HT1080 (cell line): ENCODE measurements around the gene LRMDA. TPM values are rescaled to one million over a fixed set of nuclear protein-coding genes. Genes with fewer than 3 reads are reported as not detected.

ENCODE experiments used
- DNase-seq: peaks from one replicate; pipeline ENCODE4 v3.0.0-alpha.2; 2015; ENCODE audit warnings: low read depth
- total RNA-seq: library from RNA; depleted of rRNA; stranded (reverse); fragments of >200 nt; shearing (Covaris generic); gene quantifications from 2 replicates; pipeline ENCODE4 v1.2.3, GENCODE V29; 2014

The LRMDA gene
- total RNA-seq, 1 experiment from 2014 or later, result not detected

DNA sequence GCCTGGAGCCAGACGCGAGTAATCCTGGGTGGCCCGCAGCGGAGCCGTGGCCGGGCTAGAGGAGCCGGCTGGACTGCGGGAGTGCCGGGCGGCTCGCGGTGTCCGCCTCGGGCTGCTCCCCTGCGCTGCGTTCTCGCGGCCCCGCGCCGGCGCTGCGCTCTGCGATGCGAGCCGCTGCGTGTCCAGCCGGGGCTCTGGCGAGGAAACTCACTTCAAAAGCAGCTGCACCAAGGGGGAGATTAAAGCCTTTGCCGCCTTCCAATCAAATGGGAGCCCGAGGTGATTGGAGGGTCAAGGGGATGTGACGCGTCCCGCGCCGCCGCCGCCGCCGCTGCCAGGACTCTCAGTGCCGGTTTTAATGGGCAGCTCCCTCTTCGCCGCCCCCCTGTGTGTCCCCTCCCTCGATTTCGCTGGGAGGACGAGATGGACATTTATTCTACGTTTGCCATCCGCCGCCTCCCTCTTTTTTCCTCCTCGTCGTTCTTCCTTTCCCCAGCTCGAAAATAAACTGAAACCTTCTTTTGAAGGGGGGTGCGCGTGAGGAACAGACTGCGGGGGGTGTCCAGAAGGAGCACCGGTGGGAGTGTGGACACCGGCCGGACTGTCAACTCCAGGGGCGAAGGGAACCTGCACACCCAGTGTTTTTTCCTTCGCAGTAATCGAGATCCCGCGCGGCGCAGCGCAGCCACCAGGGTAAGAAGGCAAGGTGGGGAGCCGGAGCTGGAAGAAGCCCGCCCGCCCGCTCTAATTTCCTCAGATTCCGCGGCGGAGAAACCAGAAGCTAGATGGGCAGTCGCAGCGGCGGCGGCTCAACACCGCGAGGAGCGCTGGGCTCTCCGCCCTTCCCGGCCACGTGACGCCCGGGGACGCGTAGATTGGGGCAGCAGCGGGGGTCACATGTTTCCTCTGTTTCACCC lies 29.6 kb upstream of the LRMDA start, which contains the start of gene ZNF503:
ZNF503 (minus strand) TSS at position 196 of the 917 bp plus-strand sequence. CDS start 345 bp downstream, outside the sequence.
- DNase-seq, result peak; percentile 97

DNA sequence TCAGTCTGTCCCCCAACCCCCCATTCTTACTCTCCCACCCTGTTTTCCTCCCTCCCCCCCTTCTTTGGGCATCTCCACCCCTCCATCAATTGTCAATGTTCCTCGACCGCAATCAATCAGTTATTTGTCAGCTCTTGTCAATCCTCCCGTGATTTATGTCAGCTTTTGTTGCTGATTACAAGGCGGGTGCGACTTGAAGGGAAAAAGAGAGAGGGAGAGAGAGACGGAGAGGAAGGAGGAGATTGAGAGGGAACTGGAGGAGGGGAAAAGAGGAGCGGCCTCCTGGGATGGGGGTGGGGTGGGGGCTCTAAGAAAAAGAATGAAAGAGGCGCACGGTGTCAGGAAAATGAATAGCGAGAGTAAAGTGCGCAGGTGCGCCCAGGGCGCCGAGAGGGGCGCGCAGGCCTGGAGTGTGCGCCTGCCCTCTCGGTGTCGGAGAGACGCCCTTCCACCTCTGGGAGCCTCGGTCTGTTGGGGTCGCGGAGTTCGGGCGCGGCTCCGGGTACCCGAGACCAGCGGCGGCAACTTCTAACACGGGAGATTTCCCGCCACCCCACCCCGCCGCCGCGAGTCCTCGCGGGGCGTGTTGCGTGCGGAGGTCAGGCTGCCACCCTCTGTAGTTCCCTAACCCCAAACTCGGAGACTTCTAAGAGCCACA lies 28.8 kb upstream of the LRMDA start:
- peak; percentile 32 for DNase-seq

DNA sequence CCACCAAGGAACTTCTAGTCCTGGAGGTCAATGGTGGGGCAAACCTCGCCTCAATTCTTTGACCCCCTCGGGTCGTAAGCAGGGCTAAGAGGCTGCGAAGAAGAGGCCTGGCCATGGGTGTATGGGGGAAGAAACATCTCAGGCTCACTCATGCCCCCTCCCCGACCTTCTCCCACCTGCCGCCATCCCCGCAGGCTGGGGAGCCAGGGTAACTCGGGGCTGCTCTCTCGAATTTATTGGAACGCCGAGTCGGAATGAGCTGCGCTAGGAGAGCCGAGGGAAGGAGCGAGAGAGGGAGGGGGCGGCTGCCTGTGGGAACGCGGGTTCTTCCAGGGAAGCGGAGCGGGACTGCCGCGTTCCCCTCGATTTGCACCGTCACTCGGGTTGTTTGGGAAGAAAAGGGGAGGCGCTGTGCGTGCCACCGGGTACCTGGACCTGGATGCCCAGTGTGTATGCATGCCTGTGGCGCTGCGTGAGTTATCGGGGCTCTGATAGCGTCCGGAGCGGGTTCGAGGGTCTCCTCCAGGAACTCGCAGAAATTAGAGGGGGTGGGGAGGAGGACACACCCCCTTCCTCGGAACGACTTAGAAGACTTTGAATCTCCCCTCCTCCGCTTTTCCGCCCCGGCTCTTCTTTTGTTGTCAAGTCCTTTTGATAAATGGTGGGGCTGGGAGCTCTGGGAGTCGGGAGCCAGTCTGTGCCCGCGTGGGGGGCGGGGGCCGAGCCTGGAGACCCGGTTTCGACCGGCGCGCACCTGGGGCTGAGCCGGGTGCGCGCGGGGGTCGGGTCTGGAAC lies 28.1 kb upstream of the LRMDA start:
- no peak for DNase-seq

DNA sequence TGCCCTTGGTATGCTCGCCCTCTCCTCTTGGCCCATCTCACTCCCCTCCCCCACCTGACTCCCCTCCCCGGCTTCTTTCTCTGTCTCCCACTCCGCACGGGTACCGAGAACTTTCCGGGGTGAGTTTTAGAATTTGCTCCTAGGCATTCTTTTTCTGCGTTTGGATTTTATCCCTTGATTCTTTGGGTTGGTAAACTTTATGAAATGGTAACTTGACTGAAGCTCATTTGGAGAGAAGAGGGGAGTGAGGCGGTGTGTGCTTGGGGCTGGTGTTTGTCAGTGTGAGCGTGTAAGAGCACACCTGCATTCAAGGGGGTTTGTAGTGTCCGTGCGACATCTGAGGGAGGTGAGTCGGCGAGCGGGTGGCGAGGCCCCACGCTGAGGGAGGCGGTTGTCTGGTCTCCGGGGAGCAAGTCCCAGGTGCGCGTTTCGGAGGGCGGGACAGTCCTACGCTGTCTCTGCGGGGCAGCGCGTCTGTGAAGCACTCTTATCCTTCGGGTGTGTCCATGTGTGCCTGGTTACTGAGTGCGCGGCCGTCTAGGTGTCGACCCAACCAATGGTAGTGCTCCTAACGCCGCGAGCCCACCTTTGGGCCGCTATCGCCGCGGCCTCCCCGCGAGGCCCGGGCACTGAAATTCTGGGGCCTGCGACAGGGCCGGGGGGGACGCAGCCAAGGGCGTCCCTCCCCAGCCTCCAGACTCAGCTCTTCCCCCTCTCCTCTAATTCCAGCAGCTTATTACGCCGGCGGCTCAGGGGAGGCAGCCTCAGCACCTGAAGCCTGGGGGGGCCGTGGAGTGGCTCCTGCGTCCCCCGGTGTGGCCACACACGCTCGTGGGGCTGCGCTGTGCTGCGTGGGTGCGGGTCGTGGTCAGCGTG lies 27.2 kb upstream of the LRMDA start:
- no peak for DNase-seq

DNA sequence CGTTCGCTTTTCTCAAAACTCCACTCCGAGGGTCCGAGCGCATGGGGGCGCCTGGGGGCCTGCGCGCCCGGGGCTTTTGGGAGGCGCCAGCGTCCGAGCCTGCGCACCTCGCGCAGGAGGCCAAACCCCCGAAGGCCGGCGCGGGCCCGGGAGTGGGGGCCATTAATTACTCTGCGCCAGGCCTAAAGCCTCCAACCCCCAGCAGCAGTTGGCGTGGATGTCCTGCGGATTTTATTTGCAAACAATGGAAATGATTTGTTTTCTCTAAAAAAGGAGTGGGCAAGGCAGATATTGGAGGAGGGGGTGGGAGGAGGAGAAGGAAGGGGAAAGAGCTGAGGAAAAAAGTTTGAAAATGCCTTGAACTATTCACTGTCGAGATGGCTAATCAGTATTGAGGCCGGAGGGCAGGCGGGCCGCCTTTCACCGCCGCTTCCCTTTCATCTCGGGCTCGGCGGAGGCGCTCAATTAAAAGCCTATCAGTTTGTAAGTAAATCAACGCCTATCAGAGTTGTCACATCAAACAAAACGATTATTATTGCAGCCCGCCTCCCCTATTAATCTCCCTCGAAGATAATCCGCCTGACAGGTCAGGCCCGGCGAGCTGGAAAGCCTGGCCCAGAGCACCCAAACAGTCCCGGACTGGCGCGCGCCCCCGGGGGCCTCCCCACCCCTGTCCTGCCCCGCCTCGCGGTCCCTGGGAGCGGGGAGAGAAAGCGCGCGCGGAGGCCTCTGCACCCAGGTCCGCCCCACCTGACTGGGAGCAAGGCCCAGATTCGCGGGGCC lies 26.4 kb upstream of the LRMDA start:
- no peak for DNase-seq

DNA sequence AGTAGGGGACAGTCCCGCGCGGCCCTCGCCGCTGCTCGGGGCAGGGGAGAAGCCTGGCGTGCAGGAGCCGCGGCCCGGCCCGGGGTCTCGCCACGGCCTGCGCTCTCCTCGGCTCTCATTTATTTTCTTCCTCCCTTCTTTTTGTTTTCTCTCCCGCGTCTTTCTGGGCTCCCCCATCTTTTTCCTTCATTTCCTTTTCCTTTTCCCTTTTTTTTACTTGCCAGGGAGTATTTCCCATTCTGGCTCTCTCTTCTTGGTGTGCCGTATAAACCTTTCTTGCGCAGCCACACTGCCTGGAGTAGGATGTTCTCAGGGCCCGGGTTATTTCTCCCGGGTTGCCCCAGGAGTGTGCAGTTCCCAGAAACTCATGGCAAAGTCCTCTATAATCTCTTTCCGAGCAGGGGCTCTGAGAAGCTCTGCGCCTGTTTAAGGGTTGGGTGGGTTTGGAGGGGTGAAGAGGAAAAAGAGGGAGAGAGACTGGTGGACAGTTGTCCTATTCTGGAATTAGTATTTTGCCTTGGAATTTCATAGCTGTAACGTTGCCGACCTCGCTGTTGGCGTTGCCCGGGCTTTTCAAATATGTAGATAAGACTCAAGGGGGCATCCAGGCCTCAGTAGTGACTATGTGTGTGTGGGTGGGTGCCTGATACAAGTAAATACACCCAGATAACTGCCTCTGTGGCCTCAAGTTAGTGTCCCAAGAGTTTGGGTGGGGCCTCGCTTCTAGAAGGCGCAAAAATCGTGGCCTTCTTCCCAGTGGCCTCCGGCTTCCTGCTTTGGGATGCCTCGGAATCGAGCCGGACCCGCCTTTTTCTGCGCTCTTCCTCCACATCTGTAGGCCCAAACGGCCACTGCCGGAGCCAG lies 25.6 kb upstream of the LRMDA start:
- DNase-seq, result no peak

DNA sequence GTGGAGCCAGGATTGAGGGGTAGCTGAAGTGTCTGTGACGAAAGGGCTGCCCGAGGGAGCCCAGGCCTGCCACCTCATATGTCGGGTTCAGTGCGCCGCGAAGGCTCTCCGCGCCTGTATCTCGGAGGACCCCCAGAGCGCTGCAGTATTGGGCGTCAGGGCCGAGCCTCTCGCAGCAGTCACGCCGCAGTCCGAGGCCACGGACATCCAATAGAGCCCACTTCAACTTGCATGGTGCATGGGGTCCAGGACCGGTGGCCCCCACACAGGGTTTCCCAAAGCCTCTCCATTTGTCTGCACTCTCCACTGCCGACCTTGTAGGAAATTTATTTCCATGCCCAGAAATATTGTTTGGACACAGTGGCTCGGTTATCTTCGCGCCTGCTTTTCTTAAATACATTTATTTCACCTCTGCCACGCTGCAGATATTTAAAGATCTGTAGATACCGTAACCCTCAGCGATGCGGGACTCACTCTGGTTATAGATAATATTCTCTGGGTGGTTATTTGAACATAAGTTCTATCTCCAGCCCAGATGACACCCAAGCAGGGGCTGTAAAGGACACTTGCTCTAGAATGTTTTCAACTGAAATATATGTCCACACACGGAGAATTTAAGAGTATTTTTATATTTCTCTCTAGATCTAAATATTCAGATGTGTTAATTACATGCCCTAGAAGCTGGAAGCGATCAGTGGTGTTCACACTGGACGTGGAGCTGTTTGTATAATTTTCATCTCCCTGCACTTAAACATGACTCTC lies 24.8 kb upstream of the LRMDA start:
- no peak for DNase-seq

DNA sequence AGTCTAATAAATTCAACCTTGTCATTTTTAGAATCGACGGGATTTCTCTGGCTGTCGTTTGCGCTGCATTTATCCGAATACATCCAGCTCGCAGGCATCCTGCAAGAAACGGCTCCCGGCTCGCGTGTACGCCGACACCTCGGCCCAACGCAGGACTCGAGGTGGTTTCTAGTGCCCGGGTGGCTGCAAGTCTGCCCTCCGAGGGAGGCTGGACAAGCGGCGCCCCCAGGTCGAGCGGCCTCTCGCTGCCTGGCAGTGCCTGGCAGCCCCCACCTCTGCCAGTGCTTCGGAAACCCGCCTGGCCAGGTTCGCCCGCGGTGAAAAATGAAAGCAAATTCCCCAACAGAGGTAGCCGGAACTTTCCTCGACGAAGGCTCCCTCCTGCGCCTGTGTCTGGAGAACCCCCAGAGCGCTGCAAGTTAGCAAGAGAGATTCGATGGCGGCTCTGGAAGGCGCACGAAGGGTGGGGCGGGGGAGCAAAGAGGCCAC lies 24.2 kb upstream of the LRMDA start:
- DNase-seq, result no peak

DNA sequence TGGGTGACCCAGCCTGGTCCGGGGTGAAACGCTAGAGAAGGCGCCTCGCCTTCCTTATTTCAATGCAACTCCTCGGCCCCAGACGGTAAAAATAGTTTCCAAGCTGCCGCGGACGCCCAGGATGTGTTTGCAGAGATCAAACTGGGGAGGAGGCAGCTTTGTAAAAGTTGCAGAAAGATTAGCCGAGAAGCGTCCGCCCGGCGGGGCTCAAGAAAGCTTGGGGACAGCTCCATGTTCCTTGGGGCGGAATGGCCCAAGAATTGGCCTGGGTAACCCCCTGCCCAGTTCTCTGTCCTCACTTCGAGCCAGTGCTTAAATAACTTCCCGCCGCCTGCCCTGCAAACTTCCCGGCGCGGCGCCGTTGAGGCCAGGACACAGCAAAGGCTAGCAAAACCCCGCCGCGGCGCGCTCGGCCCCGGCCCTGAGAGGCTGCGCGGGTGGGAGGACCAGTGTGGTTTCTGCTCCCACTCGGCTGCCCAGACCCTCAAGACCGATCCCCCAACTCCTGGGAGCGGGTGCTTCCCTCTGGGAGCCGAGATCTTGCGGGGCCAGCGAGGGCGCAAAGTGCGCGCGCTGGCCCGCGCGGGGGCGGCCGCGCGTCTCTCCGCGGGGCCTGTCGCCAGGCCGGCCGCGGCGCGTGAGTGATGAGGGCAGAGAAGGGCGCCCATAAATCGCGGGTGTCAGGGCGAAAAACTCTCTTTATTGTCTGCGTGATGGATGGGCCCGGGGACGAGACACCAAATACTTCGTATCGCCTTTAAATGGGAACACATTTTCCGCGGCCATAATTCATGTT lies 23.5 kb upstream of the LRMDA start:
- no peak for DNase-seq

DNA sequence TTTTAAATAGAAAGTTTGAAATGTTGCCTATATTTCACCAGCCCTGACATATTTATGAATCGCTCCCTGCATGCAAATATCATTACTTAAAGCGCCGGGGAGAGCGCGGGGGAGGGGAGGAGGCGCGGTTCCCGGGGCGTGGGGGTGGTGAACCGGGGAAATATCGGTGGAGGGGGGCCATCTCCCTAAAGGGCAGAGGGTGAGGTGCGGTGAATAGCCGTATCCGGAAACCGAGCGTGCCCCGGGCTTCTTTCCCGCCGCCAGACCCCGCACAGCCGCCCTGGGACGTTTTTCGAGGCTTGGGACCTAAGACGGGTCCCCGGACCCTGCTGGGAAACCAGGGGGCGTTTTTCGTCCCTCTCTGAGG lies 22.9 kb upstream of the LRMDA start:
- no peak for DNase-seq

DNA sequence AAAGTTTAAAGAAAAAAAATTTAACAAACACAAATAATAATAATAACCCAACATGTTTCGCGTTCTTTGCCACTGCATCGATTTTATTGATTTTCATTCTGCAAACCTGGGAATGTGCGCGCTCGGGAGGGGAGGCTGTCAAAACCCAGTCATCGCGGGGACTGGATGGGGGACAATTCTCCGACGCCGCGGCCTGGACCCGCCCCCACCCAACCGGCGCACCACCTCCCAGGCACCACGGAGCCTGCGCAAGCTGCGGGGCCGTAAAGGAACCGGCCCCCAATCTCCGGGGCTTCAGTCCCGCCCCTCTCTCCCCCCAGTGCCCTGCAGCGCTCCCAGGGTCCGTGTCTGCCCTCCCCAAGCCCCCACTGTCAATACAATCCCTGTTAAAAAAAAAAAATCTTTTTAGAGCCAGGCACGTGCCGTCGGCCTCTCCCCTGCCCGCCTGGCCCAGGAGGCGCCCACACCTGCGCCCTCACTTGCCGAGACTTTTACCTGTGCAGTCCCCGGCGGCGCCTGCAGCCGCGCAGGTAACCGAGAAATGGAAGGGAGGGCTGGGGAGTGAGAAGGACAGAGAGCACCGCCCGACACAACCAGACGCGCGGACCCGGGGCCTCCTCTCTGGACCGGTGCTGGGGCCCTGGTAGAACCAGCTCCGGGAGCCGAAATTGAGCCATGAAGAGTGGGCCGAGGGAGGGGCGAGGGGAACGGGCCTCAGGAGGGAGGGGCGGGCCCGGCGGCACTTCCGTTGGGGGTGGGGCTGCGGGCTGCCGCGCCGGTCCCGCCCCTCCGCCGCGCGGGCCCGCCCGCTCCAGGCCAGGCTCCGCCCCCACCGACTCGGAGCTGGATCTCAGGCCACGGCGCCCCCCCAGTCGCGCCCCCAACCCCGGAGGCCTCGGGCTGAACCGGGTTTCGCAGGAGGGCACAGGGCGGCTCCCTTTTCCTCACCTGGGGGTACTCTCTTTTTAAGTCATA lies 22.2 kb upstream of the LRMDA start:
- no peak for DNase-seq

DNA sequence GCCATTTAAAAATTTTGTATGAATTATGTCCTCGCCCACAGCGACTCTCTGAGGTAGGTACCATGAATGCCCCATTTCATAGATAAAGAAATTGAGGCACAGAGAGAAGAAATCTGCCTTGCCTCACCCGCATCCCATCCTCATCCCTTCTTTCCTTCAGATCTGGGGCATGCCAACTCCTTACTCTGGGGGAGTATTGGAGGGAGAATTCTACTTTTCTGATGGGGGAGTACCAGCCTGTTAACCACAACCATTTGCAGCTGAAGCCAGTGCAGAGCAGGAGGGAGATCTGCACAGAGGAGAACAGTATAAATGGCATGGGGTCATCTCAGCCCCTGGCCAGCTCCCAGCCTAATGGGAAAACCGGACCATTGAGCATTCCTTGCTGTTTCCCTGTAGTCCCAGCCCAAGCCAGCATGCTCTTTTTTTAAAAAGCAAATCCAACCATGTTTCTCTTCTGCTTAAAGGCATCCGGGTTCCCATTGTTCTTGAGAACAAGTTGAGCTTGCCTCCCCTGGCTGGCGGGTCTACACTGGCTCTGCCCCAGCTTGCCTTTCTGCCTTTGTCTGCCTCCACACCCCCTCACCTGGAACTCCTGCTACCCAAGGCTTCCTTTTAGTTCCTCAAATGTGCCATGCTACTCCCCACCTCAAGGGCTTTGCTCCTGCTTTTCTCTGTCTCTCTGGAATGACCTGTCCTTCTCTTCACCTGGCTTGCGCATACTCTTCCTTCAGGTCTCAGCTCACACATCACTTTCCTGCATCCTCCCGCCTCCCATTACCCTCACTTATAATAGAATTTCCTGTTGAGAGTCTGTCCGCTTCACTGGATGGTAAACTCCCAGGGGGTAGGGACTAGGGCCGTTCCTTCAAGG lies 21.1 kb upstream of the LRMDA start:
- DNase-seq, result no peak

DNA sequence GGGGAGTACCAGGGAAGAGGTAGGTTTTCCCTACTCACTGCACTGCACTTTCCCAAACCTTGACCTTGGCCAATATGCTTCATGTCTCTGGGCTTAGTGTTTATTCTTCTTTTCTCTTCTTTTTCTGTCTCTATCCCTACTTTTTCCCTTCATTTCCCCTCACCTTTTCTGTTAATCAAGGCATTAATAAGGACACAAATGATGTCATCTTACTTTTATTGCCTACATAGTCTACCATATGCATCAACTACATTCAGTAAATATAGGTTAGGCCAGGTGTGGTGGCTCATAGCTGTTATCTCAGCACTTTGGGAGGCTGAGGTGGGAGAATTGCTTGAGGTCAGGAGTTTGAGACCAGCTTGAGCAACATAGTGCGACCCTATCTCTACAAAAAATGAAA lies 16.9 kb upstream of the LRMDA start:
- no peak for DNase-seq

DNA sequence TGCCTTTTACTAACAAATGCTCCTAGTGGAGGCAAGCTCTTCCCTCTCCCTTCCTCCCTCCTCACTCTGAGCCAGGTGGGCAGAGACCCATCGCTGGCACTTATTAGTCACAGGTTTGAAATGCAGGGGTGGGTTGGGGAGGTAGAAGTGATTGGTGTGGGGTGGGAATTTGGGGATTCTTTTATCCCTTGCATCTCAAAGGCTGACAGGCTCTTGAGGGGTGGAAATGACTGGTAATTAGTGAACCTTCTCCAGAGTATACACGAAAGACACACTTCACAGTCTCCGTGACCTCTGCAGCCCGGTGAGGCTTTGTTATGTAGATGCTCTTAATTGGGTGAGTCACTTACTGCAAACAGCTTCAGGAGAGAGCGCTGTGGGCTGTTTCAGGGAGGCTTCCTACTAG lies 13.9 kb upstream of the LRMDA start:
- DNase-seq, result no peak

DNA sequence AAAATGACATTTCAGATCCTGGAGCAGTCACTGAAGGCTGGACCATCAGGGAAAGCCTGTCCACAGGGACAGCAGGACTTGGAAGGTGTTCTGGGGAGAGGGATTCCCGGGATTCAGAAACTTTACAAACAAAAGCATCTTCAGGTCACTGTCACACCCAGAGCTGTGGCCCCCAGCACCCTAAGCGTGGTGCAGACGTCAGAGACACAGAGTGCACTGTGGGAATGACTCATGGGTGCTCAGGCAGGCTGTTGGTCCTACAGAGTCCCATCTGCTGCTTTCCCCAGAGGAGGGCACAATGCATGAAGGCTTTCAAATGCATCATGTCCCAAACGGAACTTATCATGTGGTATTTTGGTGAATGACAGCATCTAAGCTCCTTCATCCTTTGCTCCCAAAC lies 13.1 kb upstream of the LRMDA start:
- DNase-seq, result no peak
